A673 (cell line): ENCODE data around the gene CTNNA1. TPM values are rescaled to one million over a fixed set of nuclear protein-coding genes. Genes with fewer than 3 reads are reported as not detected.
"Not testable (repeated sequence)": the region's sequence is repeated elsewhere in the genome, so short reads cannot be mapped to it uniquely, and the experiment has no call there.

Experiments used
- Bru-seq: library from RNA; stranded (reverse); fragments of 400-500 nt; gene quantifications from one replicate; lab custom pipeline; 2021; lab: Mats Ljungman, UMichigan
- BruChase-seq, 2 experiments: library from RNA; stranded (reverse); fragments of 400-500 nt; gene quantifications; one replicate each; lab custom pipeline; 2021; lab: Mats Ljungman, UMichigan
- BruUV-seq: library from RNA; stranded (reverse); fragments of 400-500 nt; replicated peaks from 2 replicates; lab custom pipeline; 2021; lab: Mats Ljungman, UMichigan
- CTCF ChIA-PET: fragments of 300-600 bp; sonication (Branson Sonifier 250); formaldehyde crosslinking; loops from one replicate; lab custom pipeline; 2022; ENCODE audit warnings: antibody characterized with exemption; lab: Charles Lee
- POLR2A ChIA-PET: fragments of 300-600 bp; sonication (Branson Sonifier 250); formaldehyde crosslinking; loops from one replicate; lab custom pipeline; 2022; ENCODE audit warnings: antibody characterized with exemption; ENCODE audit not compliant: low non-redundant PET; lab: Charles Lee
- DNase-seq: peaks from one replicate; pipeline ENCODE4 v3.0.0-alpha.2; 2015; ENCODE audit warnings: low spot score
- H3K27ac ChIP-seq: fragments of 200-600 bp; sonication (generic); 2 replicates; pipeline ENCODE4 v1.5.1; 2016; ENCODE audit warnings: mixed run types, low read depth, mild to moderate bottlenecking, mixed read lengths, antibody characterized with exemption, low read length; ENCODE audit not compliant: poor library complexity, severe bottlenecking
- H3K27me3 ChIP-seq: fragments of 200-600 bp; sonication (generic); replicated peaks from 2 replicates; pipeline ENCODE4 v1.6.1; 2017; ENCODE audit warnings: mixed run types, low read depth, mild to moderate bottlenecking, mixed read lengths, antibody characterized with exemption, low read length; ENCODE audit not compliant: insufficient read depth, poor library complexity
- H3K36me3 ChIP-seq: fragments of 200-600 bp; sonication (generic); 2 replicates; pipeline ENCODE4 v1.6.1; 2016; ENCODE audit warnings: mixed run types, mild to moderate bottlenecking, mixed read lengths, antibody characterized with exemption, low read length; ENCODE audit not compliant: insufficient read depth, poor library complexity, severe bottlenecking
- H3K4me1 ChIP-seq: fragments of 200-600 bp; sonication (generic); 2 replicates; pipeline ENCODE4 v1.6.1; 2017; ENCODE audit warnings: mixed run types, mild to moderate bottlenecking, mixed read lengths, antibody characterized with exemption, low read length; ENCODE audit not compliant: insufficient read depth, poor library complexity, severe bottlenecking
- H3K4me3 ChIP-seq: fragments of 200-600 bp; sonication (generic); 2 replicates; pipeline ENCODE4 v1.5.1; 2016; ENCODE audit warnings: low read depth, mixed run types, mild to moderate bottlenecking, mixed read lengths, low read length; ENCODE audit not compliant: poor library complexity, severe bottlenecking
- H3K9me3 ChIP-seq: fragments of 200-600 bp; sonication (generic); 2 replicates; pipeline ENCODE4 v1.6.1; 2016; ENCODE audit warnings: mixed run types, low read depth, mild to moderate bottlenecking, mixed read lengths, antibody characterized with exemption, low read length; ENCODE audit not compliant: poor library complexity, severe bottlenecking
- EZH2 ChIP-seq: fragments of 200-600 bp; sonication (generic); IDR thresholded peaks from 2 replicates; pipeline ENCODE4 v1.6.1; 2017; ENCODE audit warnings: borderline replicate concordance, low read depth, mild to moderate bottlenecking, mixed read lengths, antibody characterized with exemption, low read length; ENCODE audit not compliant: poor library complexity, severe bottlenecking
- intact Hi-C: fragments of 100-400 bp; cut with micrococcal nuclease; formaldehyde crosslinking; loops from one replicate; pipeline ENCODE4 v1.10.0; 2022; ENCODE audit not compliant: unreplicated experiment
- long read RNA-seq: library from polyadenylated mRNA; stranded (forward); transcript quantifications from one replicate; pipeline ENCODE4 v2.0.0, GENCODE V29; 2022
- total RNA-seq: library from RNA; stranded (reverse); gene quantifications from 2 replicates; pipeline ENCODE4 v1.2.3, GENCODE V29; 2021
- TF ChIP-seq, protein P1 (sequence below): fragments of 300-800, 200-600 bp; sonication (generic); conservative IDR thresholded peaks from 2 replicates; pipeline ENCODE4 v1.5.1; 2017; ENCODE audit warnings: low read depth, mild to moderate bottlenecking, antibody characterized with exemption, low read length, moderate library complexity, mixed read lengths

CTNNA1 gene, protein sequence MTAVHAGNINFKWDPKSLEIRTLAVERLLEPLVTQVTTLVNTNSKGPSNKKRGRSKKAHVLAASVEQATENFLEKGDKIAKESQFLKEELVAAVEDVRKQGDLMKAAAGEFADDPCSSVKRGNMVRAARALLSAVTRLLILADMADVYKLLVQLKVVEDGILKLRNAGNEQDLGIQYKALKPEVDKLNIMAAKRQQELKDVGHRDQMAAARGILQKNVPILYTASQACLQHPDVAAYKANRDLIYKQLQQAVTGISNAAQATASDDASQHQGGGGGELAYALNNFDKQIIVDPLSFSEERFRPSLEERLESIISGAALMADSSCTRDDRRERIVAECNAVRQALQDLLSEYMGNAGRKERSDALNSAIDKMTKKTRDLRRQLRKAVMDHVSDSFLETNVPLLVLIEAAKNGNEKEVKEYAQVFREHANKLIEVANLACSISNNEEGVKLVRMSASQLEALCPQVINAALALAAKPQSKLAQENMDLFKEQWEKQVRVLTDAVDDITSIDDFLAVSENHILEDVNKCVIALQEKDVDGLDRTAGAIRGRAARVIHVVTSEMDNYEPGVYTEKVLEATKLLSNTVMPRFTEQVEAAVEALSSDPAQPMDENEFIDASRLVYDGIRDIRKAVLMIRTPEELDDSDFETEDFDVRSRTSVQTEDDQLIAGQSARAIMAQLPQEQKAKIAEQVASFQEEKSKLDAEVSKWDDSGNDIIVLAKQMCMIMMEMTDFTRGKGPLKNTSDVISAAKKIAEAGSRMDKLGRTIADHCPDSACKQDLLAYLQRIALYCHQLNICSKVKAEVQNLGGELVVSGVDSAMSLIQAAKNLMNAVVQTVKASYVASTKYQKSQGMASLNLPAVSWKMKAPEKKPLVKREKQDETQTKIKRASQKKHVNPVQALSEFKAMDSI
- total RNA-seq (249 and 250 TPM in 2 replicates), Bru-seq, nascent RNA (percentile 90 among the genes with signal in this experiment), BruChase-seq, experiment 1, labeled RNA remaining after a 2-hour chase (percentile 83 among the genes with signal in this experiment), BruChase-seq, experiment 2, labeled RNA remaining after a 6-hour chase (percentile 87 among the genes with signal in this experiment)
- long read RNA-seq, transcript CTNNA1-201 (18 exons, 3,756 nt), result major isoform, 341 of 566 reads
- long read RNA-seq, transcript CTNNA1-230 (17 exons, 2,741 nt), result minor isoform, 9 of 566 reads
- long read RNA-seq, partial matches to known transcripts, result 173 of 566 reads
- long read RNA-seq, other reads (novel, unspliced or antisense), result 41 of 566 reads

DNA sequence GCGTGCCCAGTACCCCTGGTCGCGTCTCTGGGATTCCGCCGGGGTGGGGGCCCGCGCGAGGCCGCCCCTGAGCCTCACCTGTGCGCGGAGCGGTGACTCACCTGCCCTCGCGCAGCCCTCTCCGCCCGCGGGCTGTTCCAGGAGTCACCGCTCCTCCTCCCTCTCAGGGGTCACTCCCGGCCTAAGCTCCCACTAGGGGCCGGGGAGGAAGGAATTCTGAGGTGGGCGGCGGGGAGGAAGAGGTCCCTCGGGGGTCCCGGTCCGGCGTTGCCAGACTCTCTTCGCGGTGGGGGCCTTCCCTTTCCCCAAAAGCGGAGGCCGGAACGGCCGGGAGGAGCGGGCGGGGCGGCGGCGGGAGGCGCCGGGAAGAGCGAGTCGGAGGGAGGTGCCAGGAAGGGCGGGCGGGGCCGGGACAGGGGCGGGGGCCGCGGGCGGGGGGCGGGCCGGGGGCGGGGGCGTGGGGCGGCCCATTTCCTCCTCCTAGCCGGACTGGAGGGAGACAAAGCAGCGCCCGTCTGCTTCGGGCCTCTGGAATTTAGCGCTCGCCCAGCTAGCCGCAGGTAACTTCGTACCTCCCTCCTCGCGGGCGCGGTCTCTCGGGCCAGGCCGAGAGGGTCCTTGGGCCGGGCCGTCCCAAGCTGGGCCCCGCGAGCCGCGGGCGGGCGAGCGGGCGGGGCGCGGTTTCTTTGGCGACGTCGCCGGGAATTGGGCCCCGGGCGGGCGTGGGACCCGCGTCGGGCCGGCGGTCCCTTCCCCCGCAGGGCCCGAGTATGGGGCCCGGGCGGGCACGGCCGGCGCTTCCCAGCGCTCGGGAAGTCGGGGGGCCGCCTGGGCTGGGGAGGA is at the start of gene CTNNA1:
Gene CTNNA1 (plus strand): TSS at position 475 of the 843 bp plus-strand sequence. CDS start 28,500 bp downstream, outside the sequence.
- no TSS peak for BruUV-seq
- TF ChIP-seq, protein P1, sequence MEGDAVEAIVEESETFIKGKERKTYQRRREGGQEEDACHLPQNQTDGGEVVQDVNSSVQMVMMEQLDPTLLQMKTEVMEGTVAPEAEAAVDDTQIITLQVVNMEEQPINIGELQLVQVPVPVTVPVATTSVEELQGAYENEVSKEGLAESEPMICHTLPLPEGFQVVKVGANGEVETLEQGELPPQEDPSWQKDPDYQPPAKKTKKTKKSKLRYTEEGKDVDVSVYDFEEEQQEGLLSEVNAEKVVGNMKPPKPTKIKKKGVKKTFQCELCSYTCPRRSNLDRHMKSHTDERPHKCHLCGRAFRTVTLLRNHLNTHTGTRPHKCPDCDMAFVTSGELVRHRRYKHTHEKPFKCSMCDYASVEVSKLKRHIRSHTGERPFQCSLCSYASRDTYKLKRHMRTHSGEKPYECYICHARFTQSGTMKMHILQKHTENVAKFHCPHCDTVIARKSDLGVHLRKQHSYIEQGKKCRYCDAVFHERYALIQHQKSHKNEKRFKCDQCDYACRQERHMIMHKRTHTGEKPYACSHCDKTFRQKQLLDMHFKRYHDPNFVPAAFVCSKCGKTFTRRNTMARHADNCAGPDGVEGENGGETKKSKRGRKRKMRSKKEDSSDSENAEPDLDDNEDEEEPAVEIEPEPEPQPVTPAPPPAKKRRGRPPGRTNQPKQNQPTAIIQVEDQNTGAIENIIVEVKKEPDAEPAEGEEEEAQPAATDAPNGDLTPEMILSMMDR, result no peak
- no peak for TF ChIP-seq EZH2
- H3K4me1 ChIP-seq, result peaks cover 15% of the 10 kb centered on the region
- peaks cover 3% of the 10 kb centered on the region for H3K36me3 ChIP-seq
- DNase-seq, result peak; percentile 69
- ChIA-PET CTCF (interaction anchor here (0.6 to 1.4 kb wide), 2 partner anchors 12 to 509 kb away, joined by 3 to 5 read pairs; no protein-coding TSS in a partner anchor), POLR2A (no interaction called here)
- intact Hi-C loops, result loop anchor here (5.0 kb wide), 1 partner anchor 509 kb away; no protein-coding TSS in a partner anchor
- H3K27ac ChIP-seq, result peak within 1 kb of the TSS; percentile 94
- no peaks in the 10 kb centered on the region for H3K9me3 ChIP-seq
- H3K27me3 ChIP-seq, result no peaks in the 10 kb centered on the region
- peak within 1 kb of the TSS; percentile 100 for H3K4me3 ChIP-seq

DNA sequence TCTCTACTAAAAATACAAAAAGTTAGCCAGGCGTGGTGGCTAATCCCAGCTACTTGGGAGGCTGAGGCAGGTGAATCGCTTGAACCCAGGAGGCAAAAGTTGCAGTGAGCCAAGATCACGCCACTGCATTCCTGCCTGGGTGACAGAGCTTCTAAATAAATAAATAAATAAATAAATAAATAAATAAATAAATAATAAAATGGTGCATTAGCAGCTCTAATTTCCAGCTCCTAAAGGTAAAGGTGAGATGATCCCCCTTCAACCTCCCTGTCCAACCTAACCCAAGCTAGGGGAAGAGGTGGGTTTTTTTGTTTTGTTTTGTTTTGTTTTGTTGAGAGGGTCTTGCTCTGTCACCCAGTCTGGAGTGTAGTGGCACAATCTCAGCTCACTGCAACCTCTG is 49.4 kb upstream of the CTNNA1 start:
- H3K27me3 ChIP-seq, H3K36me3 ChIP-seq, H3K9me3 ChIP-seq, H3K27ac ChIP-seq, H3K4me1 ChIP-seq, BruUV-seq, CTCF ChIA-PET, intact Hi-C loops, DNase-seq, H3K4me3 ChIP-seq: not testable (repeated sequence)
- POLR2A ChIA-PET, result interaction anchor here (0.6 kb wide), 1 partner anchor 41 kb away, joined by 4 read pairs; no protein-coding TSS in a partner anchor

- H3K36me3 ChIP-seq, result no peaks in the 10 kb centered on the region
- CTCF ChIA-PET, result no interaction called here
- intact Hi-C loops, result no loop called here
- POLR2A ChIA-PET, result no interaction called here
- TF ChIP-seq, protein P1, result no peak
- no peak for TF ChIP-seq EZH2
- no TSS peak for BruUV-seq
- H3K9me3 ChIP-seq, result no peaks in the 10 kb centered on the region
- no peak overlapping the region for H3K4me3 ChIP-seq
- H3K4me1 ChIP-seq, result no peaks in the 10 kb centered on the region
- no peaks in the 10 kb centered on the region for H3K27me3 ChIP-seq
- DNase-seq, result no peak
- H3K27ac ChIP-seq, result no peak overlapping the region
These were observed 48.2 kb upstream of the CTNNA1 start for GRCh38 chr5:138705007-138705406.
